Limb (tissue), 2 donors: ENCODE measurements around the gene SACS.

Experiments
- DNase-seq, 2 donors: peaks; one replicate each; pipeline ENCODE4 v3.0.0-alpha.2; 2016; ENCODE audit errors: extremely low spot score in 2 of 2

SACS gene

GRCh38 chr13:23433171-23434153 lies at the start of gene SACS:
Gene SACS, minus strand, starts transcription at chr13:23433702. Its CDS starts 22,463 bp downstream, at chr13:23411239.
- peak in 1 of 2 donors; percentile 75 for DNase-seq

- DNase-seq = no peak
Measured at GRCh38 chr13:23480324-23480723, 46.8 kb upstream of the SACS start.

GRCh38 chr13:23477101-23477500 lies 43.6 kb upstream of the SACS start:
- DNase-seq = no peak

GRCh38 chr13:23473221-23473620 lies 39.7 kb upstream of the SACS start:
- DNase-seq = no peak

- DNase-seq = no peak
Measured at GRCh38 chr13:23472189-23472588, 38.7 kb upstream of the SACS start.

GRCh38 chr13:23470790-23471614 lies 37.5 kb upstream of the SACS start:
- no peak for DNase-seq

GRCh38 chr13:23469951-23470421 lies 36.5 kb upstream of the SACS start:
- peak; percentile 45 to 46 for DNase-seq

- no peak for DNase-seq
Measured at GRCh38 chr13:23468811-23469210, 35.3 kb upstream of the SACS start.

GRCh38 chr13:23467932-23468278 lies 34.4 kb upstream of the SACS start:
- no peak for DNase-seq

- peak in 1 of 2 donors; percentile 50 for DNase-seq
Measured at GRCh38 chr13:23467048-23467931, 33.8 kb upstream of the SACS start.

GRCh38 chr13:23466144-23467002 lies 32.9 kb upstream of the SACS start:
- DNase-seq = peak; percentile 85 to 91

GRCh38 chr13:23463661-23464060 lies 30.2 kb upstream of the SACS start:
- no peak for DNase-seq

- no peak for DNase-seq
Measured at GRCh38 chr13:23462815-23463559, 29.5 kb upstream of the SACS start.

GRCh38 chr13:23461544-23461943 lies 28.0 kb upstream of the SACS start:
- DNase-seq = no peak

- DNase-seq = no peak
Measured at GRCh38 chr13:23460921-23461320, 27.4 kb upstream of the SACS start.

- DNase-seq = no peak
Measured at GRCh38 chr13:23460309-23460708, 26.8 kb upstream of the SACS start.

GRCh38 chr13:23458989-23459388 lies 25.5 kb upstream of the SACS start:
- no peak for DNase-seq

- DNase-seq = no peak
Measured at GRCh38 chr13:23456437-23457210, 23.1 kb upstream of the SACS start.
